Measurements from ENCODE around the gene NTRK3.

The NTRK3 gene

DNA sequence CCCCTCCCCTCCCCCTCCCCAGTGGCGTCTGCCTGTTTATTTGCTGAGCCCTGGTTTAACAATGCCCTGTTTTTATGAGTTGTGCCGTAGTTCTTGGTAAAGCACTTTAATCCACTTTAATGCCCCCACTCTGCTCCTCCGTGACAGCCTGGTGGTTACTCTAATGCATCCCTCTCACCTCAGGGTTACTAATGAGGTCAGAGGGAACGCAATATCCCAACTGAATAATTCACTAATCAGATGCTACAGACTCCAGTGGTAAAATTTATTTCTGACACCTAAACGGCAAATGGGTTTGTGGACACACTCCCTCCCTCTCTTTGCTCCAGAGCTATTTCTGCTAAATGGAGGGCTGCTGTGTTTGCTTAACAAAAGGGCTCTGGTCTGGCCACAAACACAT, 26.1 kb upstream of the NTRK3 start:
- H3K9me3 ChIP-seq (ENCODE audit: severe bottlenecking) = no peaks in the 10 kb centered on the region
- H3K27ac ChIP-seq (ENCODE audit: poor library complexity, severe bottlenecking) = no peak overlapping the region
- H3K36me3 ChIP-seq (ENCODE audit: low read depth) = no peaks in the 10 kb centered on the region
- no peaks in the 10 kb centered on the region for H3K4me1 ChIP-seq (ENCODE audit: insufficient read depth, poor library complexity, severe bottlenecking)
- no peak for TF ChIP-seq CTCF (IDR thresholded peaks at IDR 0.05; ENCODE audit: poor library complexity, severe bottlenecking)
- peaks cover 75% of the 10 kb centered on the region for H3K27me3 ChIP-seq (ENCODE audit: insufficient read depth, poor library complexity, severe bottlenecking)
- H3K4me3 ChIP-seq (ENCODE audit: severe bottlenecking) = no peak overlapping the region
- DNase-seq (ENCODE audit: low spot score) (no peak), ATAC-seq (ENCODE audit: low read depth) (no peak)

- no peaks in the 10 kb centered on the region for H3K4me1 ChIP-seq (ENCODE audit: insufficient read depth, poor library complexity, severe bottlenecking)
- H3K9me3 ChIP-seq (ENCODE audit: severe bottlenecking) = no peaks in the 10 kb centered on the region
- no peak for TF ChIP-seq CTCF (IDR thresholded peaks at IDR 0.05; ENCODE audit: poor library complexity, severe bottlenecking)
- no peaks in the 10 kb centered on the region for H3K36me3 ChIP-seq (ENCODE audit: low read depth)
- peaks cover 62% of the 10 kb centered on the region for H3K27me3 ChIP-seq (ENCODE audit: insufficient read depth, poor library complexity, severe bottlenecking)
- H3K4me3 ChIP-seq (ENCODE audit: severe bottlenecking) = no peak overlapping the region
- no peak overlapping the region for H3K27ac ChIP-seq (ENCODE audit: poor library complexity, severe bottlenecking)
- ATAC-seq (ENCODE audit: low read depth) (no peak), DNase-seq (ENCODE audit: low spot score) (no peak)
Observed at GRCh38 chr15:88276821-88277410, 20.4 kb upstream of the NTRK3 start.

GRCh38 chr15:88275804-88276203, 19.3 kb upstream of the NTRK3 start:
- H3K27me3 ChIP-seq (ENCODE audit: insufficient read depth, poor library complexity, severe bottlenecking) = peaks cover 61% of the 10 kb centered on the region
- no peak for ATAC-seq (ENCODE audit: low read depth)
- H3K27ac ChIP-seq (ENCODE audit: poor library complexity, severe bottlenecking) = no peak overlapping the region
- no peaks in the 10 kb centered on the region for H3K4me1 ChIP-seq (ENCODE audit: insufficient read depth, poor library complexity, severe bottlenecking)
- no peak for DNase-seq (ENCODE audit: low spot score)
- H3K9me3 ChIP-seq (ENCODE audit: severe bottlenecking) = no peaks in the 10 kb centered on the region
- H3K4me3 ChIP-seq (ENCODE audit: severe bottlenecking) = no peak overlapping the region
- no peak for TF ChIP-seq CTCF (IDR thresholded peaks at IDR 0.05; ENCODE audit: poor library complexity, severe bottlenecking)
- H3K36me3 ChIP-seq (ENCODE audit: low read depth) = no peaks in the 10 kb centered on the region

DNA sequence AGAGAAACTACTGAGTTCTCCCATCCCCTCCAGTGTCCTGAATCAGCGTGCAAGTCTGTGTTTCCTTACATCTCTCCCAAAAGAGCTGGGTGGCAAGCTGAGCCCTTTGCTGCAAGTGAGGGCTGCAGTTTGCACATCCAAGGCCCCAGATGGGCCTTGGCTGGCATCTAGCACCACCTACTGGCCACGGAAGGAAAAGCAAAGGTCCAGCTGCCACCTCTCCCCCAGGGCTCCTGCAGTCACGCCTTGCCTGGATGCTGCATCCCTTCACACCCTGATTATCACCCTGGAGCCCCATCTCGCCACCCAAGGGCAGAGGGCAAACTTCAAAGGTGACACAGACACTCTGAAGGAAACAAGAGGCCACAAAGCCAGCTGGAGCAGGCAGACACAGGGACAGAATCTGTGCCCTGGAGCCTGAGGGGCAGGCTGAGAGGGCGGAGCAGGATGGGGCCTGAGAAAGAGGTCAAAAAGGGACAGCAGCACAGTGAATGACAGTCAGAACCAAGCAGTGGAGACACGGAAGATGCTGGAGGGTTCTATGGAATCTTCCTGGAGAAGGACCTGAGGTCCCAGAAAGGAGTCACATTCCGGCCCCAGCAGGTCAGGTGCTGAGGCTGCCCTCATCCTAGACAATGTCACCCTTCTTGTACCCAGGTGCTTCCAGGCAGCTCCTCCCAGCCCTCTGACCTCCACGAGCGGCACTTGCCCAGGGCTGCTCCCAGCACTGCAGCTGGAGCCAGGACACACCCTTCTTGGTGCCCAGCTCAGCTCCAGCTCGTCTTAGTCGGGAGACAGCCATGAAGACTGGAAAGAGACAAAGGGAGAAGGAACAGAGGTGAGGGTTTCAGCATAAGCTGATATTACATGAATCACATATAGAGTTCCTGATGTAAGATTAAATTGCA, 18.3 kb upstream of the NTRK3 start:
- DNase-seq (ENCODE audit: low spot score) = no peak
- Histone ChIP-seq H3K27me3 (ENCODE audit: insufficient read depth, poor library complexity, severe bottlenecking) (peaks cover 58% of the 10 kb centered on the region), H3K27ac (ENCODE audit: poor library complexity, severe bottlenecking) (no peak overlapping the region), H3K4me1 (ENCODE audit: insufficient read depth, poor library complexity, severe bottlenecking) (no peaks in the 10 kb centered on the region), H3K4me3 (ENCODE audit: severe bottlenecking) (no peak overlapping the region), H3K36me3 (ENCODE audit: low read depth) (no peaks in the 10 kb centered on the region), H3K9me3 (ENCODE audit: severe bottlenecking) (no peaks in the 10 kb centered on the region)
- ATAC-seq (ENCODE audit: low read depth) = peak; percentile 54; the same call in 1 of the 3 replicates
- peak; percentile 93 for TF ChIP-seq CTCF (IDR thresholded peaks at IDR 0.05; ENCODE audit: poor library complexity, severe bottlenecking)

- no peaks in the 10 kb centered on the region for H3K4me1 ChIP-seq (ENCODE audit: insufficient read depth, poor library complexity, severe bottlenecking)
- no peak overlapping the region for H3K27ac ChIP-seq (ENCODE audit: poor library complexity, severe bottlenecking)
- no peak for DNase-seq (ENCODE audit: low spot score)
- no peak for ATAC-seq (ENCODE audit: low read depth)
- H3K9me3 ChIP-seq (ENCODE audit: severe bottlenecking) = no peaks in the 10 kb centered on the region
- no peak for TF ChIP-seq CTCF (IDR thresholded peaks at IDR 0.05; ENCODE audit: poor library complexity, severe bottlenecking)
- no peaks in the 10 kb centered on the region for H3K36me3 ChIP-seq (ENCODE audit: low read depth)
- H3K27me3 ChIP-seq (ENCODE audit: insufficient read depth, poor library complexity, severe bottlenecking) = peaks cover 42% of the 10 kb centered on the region
- no peak overlapping the region for H3K4me3 ChIP-seq (ENCODE audit: severe bottlenecking)
Observed at GRCh38 chr15:88272421-88272820, 15.9 kb upstream of the NTRK3 start.

Measured in RWPE2 (cell line).